Astrocyte (in vitro differentiated cells and primary cell): ENCODE data around the gene BAZ1A. TPM values are rescaled to one million over a fixed set of nuclear protein-coding genes. Genes with fewer than 3 reads are reported as not detected.

Experiments
- DNase-seq: peaks from one replicate; pipeline ENCODE4 v3.0.0-alpha.2; 2010; ENCODE audit warnings: low read depth
- FAIRE-seq: peaks from 2 replicates; lab custom pipeline; 2011; peaks lifted over from hg19 to GRCh38; lab: Jason Lieb, UNC
- H2AFZ ChIP-seq: 2 replicates; pipeline ENCODE4 v1.6.0; 2012; ENCODE audit warnings: low read depth, low read length, inconsistent platforms
- H3K27ac ChIP-seq: 2 replicates; pipeline ENCODE4 v1.5.1; 2011; ENCODE audit warnings: low read depth, low read length, inconsistent platforms
- H3K27me3 ChIP-seq: 2 replicates; pipeline ENCODE4 v1.6.0; 2011; ENCODE audit warnings: low read length, inconsistent platforms; ENCODE audit not compliant: insufficient read depth
- H3K36me3 ChIP-seq: 2 replicates; pipeline ENCODE4 v1.5.1; 2011; ENCODE audit warnings: low read length, inconsistent platforms; ENCODE audit not compliant: insufficient read depth
- H3K4me1 ChIP-seq: 2 replicates; pipeline ENCODE4 v1.5.1; 2011; ENCODE audit warnings: low read length, inconsistent platforms; ENCODE audit not compliant: insufficient read depth
- H3K4me2 ChIP-seq: 2 replicates; pipeline ENCODE4 v1.6.0; 2012; ENCODE audit warnings: low read length, inconsistent platforms
- H3K4me3 ChIP-seq: 2 replicates; pipeline ENCODE4 v1.5.1; 2011; ENCODE audit warnings: low read depth, mild to moderate bottlenecking, low read length, inconsistent platforms; ENCODE audit not compliant: insufficient read depth
- H3K79me2 ChIP-seq: 2 replicates; pipeline ENCODE4 v1.6.0; 2012; ENCODE audit warnings: mild to moderate bottlenecking, low read length, inconsistent platforms; ENCODE audit not compliant: insufficient read depth
- H3K9ac ChIP-seq: 2 replicates; pipeline ENCODE4 v1.6.0; 2012; ENCODE audit warnings: mild to moderate bottlenecking, low read length, inconsistent platforms
- H3K9me3 ChIP-seq: 2 replicates; pipeline ENCODE4 v1.5.1; 2012; ENCODE audit warnings: low read depth, mild to moderate bottlenecking, low read length, inconsistent platforms; ENCODE audit not compliant: insufficient read depth
- H4K20me1 ChIP-seq: 2 replicates; pipeline ENCODE4 v1.6.0; 2012; ENCODE audit warnings: low read length, inconsistent platforms; ENCODE audit not compliant: insufficient read depth
- H3K27ac Mint-ChIP-seq: one replicate; pipeline ENCODE4 v1.8.0; 2021; ENCODE audit warnings: mild to moderate bottlenecking, mixed read lengths; ENCODE audit not compliant: unreplicated experiment
- H3K27me3 Mint-ChIP-seq: one replicate; pipeline ENCODE4 v1.8.0; 2021; ENCODE audit warnings: low read depth, mixed read lengths; ENCODE audit not compliant: unreplicated experiment
- H3K36me3 Mint-ChIP-seq: one replicate; pipeline ENCODE4 v1.8.0; 2021; ENCODE audit warnings: low read depth, mixed read lengths; ENCODE audit not compliant: unreplicated experiment
- H3K4me1 Mint-ChIP-seq: one replicate; pipeline ENCODE4 v1.8.0; 2021; ENCODE audit warnings: low read depth, mixed read lengths; ENCODE audit not compliant: unreplicated experiment
- H3K4me3 Mint-ChIP-seq: one replicate; pipeline ENCODE4 v1.8.0; 2021; ENCODE audit warnings: mild to moderate bottlenecking, moderate library complexity, mixed read lengths; ENCODE audit not compliant: unreplicated experiment
- H3K9me3 Mint-ChIP-seq: one replicate; pipeline ENCODE4 v1.8.0; 2021; ENCODE audit warnings: mild to moderate bottlenecking, mixed read lengths; ENCODE audit not compliant: unreplicated experiment
- EZH2 ChIP-seq: IDR thresholded peaks from 2 replicates; pipeline ENCODE4 v1.6.1; 2012; ENCODE audit warnings: mild to moderate bottlenecking, low read length, inconsistent platforms; ENCODE audit not compliant: insufficient read depth
- total RNA-seq: library from RNA; stranded (reverse); gene quantifications from 2 replicates; pipeline ENCODE4 v1.2.1, GENCODE V29; 2021
- TF ChIP-seq, protein P1 (sequence below): IDR thresholded peaks from 2 replicates; pipeline ENCODE4 v1.5.1; 2011; ENCODE audit warnings: low read depth, mild to moderate bottlenecking, inconsistent platforms, low read length, moderate library complexity; ENCODE audit not compliant: insufficient read depth

BAZ1A gene
- total RNA-seq, 1 donor from 2014 or later = 36.9 TPM

GRCh38 chr14:34913619-34914018 is 38.5 kb upstream of the BAZ1A start:
- H3K36me3 ChIP-seq = no peaks in the 10 kb centered on the region
- no peak for TF ChIP-seq EZH2
- TF ChIP-seq, protein P1, sequence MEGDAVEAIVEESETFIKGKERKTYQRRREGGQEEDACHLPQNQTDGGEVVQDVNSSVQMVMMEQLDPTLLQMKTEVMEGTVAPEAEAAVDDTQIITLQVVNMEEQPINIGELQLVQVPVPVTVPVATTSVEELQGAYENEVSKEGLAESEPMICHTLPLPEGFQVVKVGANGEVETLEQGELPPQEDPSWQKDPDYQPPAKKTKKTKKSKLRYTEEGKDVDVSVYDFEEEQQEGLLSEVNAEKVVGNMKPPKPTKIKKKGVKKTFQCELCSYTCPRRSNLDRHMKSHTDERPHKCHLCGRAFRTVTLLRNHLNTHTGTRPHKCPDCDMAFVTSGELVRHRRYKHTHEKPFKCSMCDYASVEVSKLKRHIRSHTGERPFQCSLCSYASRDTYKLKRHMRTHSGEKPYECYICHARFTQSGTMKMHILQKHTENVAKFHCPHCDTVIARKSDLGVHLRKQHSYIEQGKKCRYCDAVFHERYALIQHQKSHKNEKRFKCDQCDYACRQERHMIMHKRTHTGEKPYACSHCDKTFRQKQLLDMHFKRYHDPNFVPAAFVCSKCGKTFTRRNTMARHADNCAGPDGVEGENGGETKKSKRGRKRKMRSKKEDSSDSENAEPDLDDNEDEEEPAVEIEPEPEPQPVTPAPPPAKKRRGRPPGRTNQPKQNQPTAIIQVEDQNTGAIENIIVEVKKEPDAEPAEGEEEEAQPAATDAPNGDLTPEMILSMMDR = no peak

GRCh38 chr14:34912966-34913365 is 37.8 kb upstream of the BAZ1A start:
- no peaks in the 10 kb centered on the region for H3K79me2 ChIP-seq
- no peak overlapping the region for H3K27ac ChIP-seq
- peaks cover 6% of the 10 kb centered on the region for H3K4me1 ChIP-seq
- H3K9ac ChIP-seq = no peak overlapping the region
- H3K36me3 Mint-ChIP-seq = no peaks in the 10 kb centered on the region
- no peaks in the 10 kb centered on the region for H3K27me3 ChIP-seq
- H3K4me3 ChIP-seq = no peak overlapping the region
- H3K9me3 Mint-ChIP-seq = no peaks in the 10 kb centered on the region
- H3K4me2 ChIP-seq = no peak overlapping the region
- H3K4me1 Mint-ChIP-seq = peaks cover 5% of the 10 kb centered on the region
- no peak overlapping the region for H2AFZ ChIP-seq
- no peak overlapping the region for H3K27ac Mint-ChIP-seq
- no peaks in the 10 kb centered on the region for H4K20me1 ChIP-seq
- H3K9me3 ChIP-seq = no peaks in the 10 kb centered on the region
- no peaks in the 10 kb centered on the region for H3K27me3 Mint-ChIP-seq
- H3K4me3 Mint-ChIP-seq = no peak overlapping the region
- TF ChIP-seq, protein P1 = no peak
- FAIRE-seq (no peak), DNase-seq (no peak)
- no peaks in the 10 kb centered on the region for H3K36me3 ChIP-seq

More at GRCh38 chr14:34913619-34914018, 38.5 kb upstream of the BAZ1A start:
- Histone ChIP-seq H2AFZ (no peak overlapping the region), H3K4me2 (no peak overlapping the region), H3K27me3 (no peaks in the 10 kb centered on the region), H3K4me1 (peaks cover 6% of the 10 kb centered on the region), H3K9me3 (no peaks in the 10 kb centered on the region), H3K27ac (no peak overlapping the region), H3K4me3 (no peak overlapping the region), H3K9ac (no peak overlapping the region), H3K79me2 (no peaks in the 10 kb centered on the region), H4K20me1 (no peaks in the 10 kb centered on the region)
- no peaks in the 10 kb centered on the region for H3K9me3 Mint-ChIP-seq
- no peaks in the 10 kb centered on the region for H3K36me3 Mint-ChIP-seq
- H3K27me3 Mint-ChIP-seq = no peaks in the 10 kb centered on the region
- H3K4me3 Mint-ChIP-seq = no peak overlapping the region
- H3K4me1 Mint-ChIP-seq = peaks cover 5% of the 10 kb centered on the region
- DNase-seq = no peak
- no peak overlapping the region for H3K27ac Mint-ChIP-seq
- no peak for FAIRE-seq

DNA sequence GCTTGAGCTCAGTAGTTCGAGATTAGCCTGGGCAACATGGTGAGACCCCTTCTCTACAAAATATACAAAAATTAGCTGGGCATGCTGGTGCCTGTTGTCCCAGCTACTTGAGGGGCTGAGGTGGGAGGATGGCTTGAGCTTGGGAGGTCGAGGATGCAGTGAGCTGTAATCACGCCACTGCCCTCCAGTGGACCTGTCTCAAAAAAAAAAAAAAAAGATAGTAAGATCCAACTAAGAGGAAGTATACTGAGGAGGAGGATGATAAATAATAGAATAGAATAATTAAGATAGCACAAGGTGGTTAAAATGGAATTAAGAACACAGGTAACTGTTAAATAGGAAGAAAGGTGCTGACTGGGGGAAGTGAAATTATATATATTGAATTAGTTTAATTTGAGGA is 37.0 kb upstream of the BAZ1A start:
- Histone ChIP-seq H4K20me1 (no peaks in the 10 kb centered on the region), H3K79me2 (no peaks in the 10 kb centered on the region), H3K4me1 (peaks cover 6% of the 10 kb centered on the region), H2AFZ (no peak overlapping the region), H3K4me3 (no peak overlapping the region), H3K4me2 (no peak overlapping the region), H3K9ac (no peak overlapping the region), H3K27me3 (no peaks in the 10 kb centered on the region), H3K27ac (no peak overlapping the region), H3K36me3 (no peaks in the 10 kb centered on the region), H3K9me3 (no peaks in the 10 kb centered on the region)
- Mint-ChIP-seq H3K4me3 (no peak overlapping the region), H3K36me3 (no peaks in the 10 kb centered on the region), H3K9me3 (no peaks in the 10 kb centered on the region), H3K27me3 (no peaks in the 10 kb centered on the region), H3K4me1 (peaks cover 5% of the 10 kb centered on the region), H3K27ac (no peak overlapping the region)
- no peak for DNase-seq
- TF ChIP-seq, protein P1 = no peak
- TF ChIP-seq EZH2 = no peak
- no peak for FAIRE-seq
